HG03520 (cell line): Measurements from ENCODE around the gene GYG2.

Experiments used
- ATAC-seq: cut with Tn5 transposase; IDR thresholded peaks from one replicate; pipeline ENCODE4 v1.9.1; 2021; ENCODE audit warnings: mild to moderate bottlenecking, moderate library complexity; ENCODE audit not compliant: unreplicated experiment

The GYG2 gene

DNA sequence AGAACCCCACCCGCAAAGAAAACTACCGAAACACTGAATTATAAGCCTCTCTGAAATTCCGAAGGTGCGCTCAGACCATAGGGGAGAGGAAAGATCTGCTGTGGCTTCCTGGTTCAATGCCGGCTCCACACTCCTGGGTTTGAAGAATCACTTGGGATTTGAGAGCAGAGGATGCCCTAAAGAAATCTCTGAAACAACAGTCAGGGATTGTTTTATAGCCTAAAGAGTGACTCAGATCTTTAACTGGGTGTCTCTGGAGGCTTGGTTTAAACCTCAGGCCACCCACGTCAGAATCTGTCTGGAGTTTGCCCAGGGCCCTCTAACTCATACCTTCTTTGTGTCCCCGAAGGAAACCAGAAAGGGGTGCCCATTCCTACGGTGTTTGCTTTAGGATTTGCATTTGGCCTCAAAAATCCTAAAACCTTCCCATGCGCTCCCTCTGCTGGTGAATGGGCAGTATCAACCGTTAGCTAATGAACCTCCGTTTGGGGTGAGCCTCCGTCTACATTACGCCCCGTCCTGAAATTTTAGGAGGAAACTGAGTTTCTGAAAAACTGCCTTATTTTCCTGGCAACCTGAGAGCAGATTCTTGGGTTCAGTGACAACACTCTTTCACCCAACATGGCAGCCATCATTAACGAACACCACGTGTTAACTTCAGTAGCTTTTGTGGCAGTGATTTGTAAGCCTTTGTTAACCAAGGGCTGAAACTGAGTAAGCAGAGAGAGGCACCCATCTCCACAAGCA is 16.4 kb upstream of the GYG2 start:
- peak; percentile 57 for ATAC-seq

DNA sequence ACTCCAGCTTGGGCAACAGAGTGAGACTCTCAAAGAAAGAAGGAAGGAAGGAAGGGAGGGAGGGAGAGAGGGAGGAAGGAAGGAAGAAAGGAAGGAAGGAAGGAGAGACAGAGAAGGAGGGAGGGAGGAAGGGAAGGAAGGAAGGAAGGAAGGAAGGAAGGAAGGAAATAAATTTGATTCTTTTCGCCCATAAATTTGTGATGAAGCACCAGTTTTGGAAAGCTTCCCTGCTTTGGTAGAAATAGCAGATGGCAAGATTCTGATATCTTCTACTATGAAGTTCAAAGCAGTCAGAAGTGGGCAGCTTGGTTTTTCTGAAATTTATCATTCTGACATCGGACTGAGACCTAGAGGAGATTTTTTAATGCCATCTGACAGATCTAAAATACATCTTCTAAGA is 11.7 kb upstream of the GYG2 start:
- ATAC-seq, result no peak

DNA sequence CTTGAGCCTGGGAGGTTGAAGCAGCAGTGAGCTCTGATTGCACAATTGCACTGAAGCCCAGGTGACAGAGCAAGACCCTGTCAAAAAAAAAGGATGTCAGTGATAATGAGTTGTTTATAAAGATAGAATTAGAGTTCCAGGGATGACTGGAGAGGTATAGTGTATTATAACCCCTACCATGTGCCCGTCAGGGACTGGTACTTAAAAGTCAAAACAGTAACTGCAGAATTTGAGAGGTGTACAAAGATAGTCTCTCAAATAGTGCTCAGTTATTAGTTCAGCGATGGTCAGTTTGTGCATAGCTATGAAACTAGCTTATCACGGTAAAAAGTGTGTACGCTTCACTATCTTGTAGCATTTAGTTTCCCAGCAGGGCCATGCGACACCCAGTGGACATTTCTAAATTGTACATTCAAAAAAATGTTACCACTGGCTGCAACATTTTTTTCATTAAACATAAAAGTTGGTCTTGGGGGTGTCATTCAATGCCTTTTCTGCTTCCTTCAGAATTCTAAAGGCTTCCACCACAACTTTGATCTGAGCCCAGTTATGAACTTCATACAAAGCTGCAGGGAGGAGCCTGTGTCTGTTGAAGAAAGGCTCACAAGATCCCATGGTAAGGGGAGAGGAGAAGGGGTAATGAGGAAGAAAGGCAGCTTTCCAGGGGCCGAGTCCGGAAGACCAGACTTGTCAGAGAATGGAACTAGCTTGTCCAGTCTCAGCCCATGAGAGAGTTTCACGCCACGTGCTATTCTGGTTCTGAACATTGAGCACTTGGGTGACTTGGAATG is 9.2 kb upstream of the GYG2 start:
- ATAC-seq, result no peak

DNA sequence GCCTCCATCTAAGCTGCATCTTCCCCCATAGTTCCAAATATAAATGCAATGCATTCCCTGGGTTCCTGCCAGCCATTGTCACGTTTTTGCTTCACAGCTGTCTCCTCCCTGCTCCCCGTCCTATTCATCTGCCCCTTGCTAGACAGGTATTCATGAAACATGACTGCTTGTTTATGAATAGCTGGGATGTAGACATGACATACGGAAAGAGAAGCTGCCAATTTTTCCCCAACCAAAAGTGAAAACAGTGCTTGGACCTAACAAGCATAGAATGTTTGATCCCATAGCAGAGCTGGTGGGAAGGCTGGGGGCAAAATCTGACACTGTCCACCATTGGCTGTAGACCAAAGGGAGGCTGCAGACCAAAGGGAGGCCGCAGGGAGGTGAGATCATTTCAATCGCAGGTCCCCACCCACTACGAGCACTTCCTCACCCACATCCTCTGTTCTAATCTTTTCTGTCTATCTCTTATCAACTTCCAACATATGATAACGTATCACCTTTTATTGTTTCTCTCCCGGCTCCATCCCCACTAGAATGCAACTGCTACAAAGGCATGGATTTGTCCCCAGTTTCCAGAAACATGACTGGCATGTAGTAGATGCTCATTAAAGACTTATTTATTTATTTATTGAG is 8.5 kb upstream of the GYG2 start:
- no peak for ATAC-seq

DNA sequence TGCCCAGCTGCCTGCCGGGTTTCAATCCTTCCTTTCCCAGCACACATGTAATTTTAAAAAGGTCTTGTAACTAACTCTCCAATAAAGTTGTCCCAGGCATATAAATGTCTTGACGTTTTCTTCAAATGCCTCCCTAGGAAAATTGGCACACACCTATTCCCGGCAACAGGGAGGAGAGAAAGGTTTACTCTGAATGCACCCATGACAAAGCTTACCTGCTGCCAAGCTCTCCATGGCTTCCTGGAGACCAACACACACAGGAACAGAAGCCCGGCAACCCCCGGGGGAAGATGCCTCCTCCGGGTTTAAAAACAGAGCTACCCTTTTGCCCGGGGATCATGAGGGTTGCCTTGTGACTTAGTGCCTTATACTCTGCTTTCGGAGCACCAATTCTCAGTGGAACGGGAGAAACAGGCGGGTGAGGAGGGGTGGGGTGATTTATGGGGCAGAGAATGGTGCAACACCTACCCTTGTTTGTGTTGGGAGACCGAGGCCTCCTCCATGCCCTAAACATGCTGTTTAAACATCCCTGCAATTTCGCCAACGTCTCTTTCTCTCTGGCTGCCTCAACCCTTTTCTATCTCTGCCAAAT is 4.8 kb upstream of the GYG2 start:
- no peak for ATAC-seq

DNA sequence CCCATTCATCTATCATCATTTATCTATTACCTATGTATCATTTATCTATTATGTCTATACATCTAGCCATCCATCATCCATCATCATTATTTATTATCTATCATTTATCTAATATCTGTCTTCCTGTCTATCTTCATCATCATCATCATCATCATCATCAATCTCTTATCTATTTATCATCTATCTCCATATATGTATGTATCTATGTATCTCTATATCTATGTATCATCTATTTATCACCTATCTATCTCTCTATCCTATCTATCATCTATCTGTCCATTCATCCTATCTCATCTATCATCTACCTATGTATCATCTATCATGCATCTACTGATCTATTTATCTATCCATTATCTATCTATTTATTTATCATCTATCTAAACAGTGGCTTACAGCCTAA is 3.8 kb upstream of the GYG2 start:
- no peak for ATAC-seq

DNA sequence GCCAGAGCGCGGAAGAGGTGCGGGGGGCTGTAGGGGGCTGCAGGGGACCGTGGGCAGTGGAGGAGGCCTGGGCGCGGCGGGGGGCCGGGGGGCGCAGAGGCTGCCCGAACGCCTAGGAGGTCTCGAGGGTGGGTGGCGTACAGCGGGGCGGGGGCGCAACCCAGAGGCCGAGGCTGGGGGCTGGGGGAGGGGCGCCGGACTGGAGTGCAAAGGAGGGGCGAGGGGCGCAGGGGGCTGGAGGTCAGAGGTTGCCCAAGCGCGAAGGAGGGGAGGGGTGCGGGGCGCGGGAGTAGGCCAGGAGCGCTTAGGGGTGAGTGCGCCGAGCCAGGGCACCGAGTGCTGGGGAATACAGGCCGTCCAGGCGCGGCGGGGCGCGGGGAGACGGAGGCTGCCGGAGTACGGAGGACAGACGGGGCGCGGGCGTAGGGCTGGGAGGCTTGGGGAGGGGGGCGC is 255 bp downstream of the GYG2 start:
- ATAC-seq, result no peak

DNA sequence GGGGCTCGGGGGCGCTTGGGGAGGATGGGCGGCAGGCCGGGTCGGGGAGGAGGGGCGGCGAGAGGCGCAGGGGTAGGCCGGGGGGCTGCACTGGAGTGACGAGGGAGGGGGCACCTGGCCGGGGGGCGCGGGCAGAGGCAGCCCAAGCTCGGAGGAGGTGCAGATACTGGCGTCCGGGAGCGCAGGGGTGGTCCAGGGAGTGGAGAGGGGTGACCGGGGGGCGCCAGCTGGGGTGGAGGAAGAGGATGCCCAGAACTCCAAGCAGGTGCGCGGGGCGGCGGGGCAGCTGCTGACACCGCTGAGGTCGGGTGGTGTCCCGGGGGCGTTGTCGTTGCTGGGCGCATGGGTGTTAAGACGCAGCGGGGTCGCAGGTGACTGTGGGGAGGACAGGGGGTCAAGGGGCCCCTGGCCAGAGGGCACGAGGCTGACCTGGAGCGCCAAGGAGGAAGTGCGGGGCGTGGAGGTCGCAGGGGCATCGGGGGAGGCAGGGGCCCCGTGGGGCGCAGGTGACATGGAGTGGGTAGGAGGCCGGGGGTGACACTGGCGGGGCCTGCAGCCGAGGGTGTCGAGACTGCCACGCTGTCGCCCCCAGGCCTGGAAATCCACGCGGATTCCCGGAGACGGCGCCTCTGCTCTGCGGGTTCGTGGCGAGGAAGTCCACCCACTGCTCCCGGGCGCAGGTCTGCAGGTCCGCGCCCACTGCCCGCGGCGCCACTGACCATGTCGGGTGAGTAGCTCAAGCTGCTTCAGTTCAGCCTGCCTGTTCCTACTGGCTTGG is 928 bp downstream of the GYG2 start:
- ATAC-seq, result no peak

DNA sequence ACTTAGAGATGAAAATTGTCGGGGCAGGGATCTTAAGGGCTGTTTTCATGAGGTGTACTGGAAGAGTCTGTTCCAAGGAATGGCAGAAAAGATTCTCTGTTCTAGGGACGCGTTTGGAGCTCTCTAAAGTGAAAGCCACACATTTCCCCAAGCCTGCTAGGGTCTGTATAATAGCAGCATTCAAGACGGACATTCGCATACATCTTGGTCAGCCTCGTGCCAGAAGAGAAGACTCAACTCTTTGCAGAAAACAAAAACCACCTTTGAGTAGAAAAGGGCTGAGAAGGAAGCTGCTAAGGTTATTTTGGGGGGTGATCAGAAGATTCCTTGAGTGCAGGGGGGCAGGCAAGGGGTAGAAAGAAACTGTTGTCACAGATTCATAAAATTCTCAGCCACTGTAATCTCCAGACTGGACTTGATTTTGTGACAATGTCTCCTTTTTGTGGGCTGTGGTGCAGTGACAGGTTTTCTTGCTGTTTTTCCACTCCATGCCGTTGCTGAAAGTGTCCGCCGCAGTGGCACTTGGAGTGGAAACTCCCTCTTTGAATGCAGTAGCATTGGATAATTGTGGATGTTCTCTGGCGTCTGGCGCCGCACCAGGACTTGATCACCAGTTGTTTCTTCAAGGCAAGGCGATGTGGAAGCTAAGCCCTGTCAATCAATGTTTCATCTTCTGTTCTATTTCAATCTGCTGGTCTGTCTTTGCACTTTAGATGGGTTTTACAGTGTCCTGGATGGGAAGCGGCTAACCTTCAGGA is 2.9 kb downstream of the GYG2 start:
- no peak for ATAC-seq

DNA sequence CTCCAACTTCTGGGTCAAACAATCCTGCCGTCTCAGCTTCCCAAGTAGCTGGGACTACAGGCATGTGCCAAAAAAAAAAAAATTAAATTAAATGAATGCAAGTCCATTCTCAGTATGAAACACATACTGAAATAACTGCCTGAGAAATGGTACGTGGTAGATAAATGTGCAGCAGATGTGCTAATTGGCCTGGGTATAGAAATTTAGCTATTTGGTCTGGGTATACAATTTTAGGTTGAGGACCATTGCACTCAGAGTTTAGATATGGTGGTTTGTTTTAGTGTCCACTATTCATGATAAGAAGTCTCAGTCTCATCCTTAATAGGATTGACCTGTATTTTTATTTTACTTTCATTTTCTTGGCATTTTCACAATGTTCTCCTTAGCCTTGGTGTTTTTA is 9.2 kb downstream of the GYG2 start:
- ATAC-seq, result no peak

DNA sequence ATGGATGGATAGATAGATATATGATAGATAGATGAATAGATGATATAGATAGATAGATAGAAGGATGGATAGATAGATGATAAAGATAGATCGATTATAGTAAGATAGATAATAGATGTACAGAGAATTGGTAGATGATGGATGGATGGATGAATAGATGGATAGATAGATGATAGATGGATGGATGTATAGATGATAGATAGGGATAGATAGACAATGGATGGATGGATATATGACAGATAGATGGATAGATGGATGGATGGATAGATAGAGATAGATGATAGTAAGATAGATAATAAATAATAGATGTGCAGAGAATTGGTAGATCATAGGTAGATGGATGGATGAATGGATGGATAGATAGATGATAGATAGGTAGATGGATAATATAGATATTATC is 12.2 kb downstream of the GYG2 start:
- ATAC-seq, result no peak

DNA sequence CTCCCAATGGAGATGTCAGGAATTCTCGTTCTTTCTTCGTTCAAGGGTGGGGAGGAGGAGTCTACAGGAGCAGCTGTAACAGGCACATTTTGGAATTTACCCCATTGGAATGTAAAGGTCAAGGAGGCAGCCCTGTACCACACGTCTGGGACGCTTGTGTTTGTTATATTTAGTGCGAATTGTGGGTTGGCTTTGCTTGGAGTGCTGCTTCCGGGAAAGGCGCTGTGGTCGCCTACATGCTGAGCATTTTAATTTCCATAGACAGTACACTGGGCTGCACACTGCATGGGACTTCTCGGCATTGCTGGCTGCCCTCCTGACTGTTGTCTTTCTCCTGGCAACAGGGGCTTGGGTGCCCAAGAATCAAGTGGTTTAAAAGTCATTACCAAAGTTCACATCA is 12.8 kb downstream of the GYG2 start:
- no peak for ATAC-seq

DNA sequence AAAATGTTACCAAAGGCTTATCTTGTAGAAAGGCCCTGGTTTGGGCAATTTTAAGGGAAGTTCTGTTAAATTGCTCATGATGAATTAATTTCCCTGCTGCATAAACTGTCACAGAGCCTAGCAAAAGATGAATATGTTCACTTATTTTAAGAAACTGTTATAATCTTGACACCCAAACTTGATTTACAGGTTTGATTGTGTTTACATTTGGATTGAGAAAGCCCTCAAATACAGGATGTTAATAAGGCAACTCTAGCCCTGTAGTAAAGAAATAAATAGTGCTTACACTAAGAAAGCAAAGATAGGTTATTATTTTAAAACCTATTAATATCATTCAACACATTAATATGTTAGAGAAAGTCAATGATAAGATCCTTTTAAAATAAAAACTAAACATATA is 18.3 kb downstream of the GYG2 start:
- ATAC-seq, result no peak

DNA sequence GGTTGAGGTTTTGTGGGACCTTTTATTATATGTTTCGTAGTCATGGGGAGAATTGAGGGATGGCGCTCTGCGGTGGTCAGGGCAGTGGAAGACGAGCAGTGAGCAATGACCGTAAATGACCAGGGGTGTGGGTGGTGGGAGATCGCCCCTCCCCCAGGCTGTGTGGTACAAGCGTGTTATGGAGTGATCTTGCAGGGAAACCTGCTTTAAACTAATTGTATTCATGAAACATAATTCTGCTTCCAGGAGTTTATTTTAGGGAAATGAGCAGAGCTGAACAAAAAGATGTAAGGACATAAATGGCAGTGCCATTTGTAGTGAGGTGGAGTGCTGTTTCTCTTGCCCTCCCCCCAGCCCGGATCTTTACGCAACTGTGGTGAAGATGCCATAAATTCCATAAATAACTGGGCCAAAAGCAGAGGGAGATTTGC is 20.2 kb downstream of the GYG2 start:
- no peak for ATAC-seq

DNA sequence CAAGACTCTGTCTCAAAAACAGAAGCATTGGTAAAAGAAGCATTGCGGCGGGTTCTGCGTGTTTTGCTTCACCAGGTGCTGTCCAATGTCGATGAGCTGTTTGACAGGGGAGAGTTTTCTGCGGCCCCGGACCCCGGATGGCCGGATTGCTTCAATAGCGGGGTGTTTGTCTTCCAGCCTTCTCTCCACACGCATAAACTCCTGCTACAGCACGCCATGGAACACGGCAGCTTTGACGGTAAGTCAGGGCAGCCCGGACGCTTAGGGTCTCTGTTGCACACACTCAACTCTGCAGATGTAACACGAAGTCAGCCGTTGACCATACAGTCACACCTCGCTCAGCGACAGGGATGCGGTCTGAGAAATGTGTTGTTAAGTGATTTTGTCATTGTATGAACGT is 26.2 kb downstream of the GYG2 start:
- no peak for ATAC-seq

DNA sequence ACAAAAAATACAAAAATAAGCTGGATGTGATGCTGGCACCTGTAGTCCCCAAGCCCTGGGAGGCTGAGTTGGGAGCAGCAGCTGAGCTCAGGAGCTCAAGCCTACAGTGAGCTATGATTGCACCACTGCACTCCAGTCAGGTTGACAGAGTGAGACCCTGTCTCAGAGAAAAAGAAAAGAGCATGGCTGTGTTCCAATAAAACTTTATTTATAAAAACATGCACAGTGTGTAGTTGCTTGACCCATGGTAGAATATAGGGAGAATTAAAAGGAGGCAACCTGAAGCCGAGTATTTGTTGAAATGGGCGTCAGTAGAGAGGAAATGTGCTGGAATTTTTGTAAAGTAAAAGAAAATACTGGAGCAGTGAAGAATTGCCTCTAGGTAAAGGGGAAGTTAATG is 27.0 kb downstream of the GYG2 start:
- ATAC-seq, result no peak

DNA sequence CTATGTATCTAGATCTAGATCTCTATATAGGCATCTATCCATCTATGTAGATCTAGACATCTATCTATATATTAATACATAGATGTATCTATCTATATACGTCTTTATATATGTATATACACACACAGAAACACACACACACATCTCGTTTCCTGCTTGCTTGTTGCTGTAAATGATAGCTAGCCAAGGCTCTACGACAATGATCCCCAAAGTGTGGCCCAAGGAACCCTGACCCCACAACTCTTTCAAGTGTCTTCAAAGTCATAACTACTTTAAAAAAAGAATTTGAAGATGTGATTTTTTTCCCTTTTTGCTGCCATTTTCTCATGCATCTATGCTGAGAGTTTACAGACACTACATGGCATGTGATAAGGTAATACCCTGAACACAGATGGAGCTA is 28.8 kb downstream of the GYG2 start:
- no peak for ATAC-seq

DNA sequence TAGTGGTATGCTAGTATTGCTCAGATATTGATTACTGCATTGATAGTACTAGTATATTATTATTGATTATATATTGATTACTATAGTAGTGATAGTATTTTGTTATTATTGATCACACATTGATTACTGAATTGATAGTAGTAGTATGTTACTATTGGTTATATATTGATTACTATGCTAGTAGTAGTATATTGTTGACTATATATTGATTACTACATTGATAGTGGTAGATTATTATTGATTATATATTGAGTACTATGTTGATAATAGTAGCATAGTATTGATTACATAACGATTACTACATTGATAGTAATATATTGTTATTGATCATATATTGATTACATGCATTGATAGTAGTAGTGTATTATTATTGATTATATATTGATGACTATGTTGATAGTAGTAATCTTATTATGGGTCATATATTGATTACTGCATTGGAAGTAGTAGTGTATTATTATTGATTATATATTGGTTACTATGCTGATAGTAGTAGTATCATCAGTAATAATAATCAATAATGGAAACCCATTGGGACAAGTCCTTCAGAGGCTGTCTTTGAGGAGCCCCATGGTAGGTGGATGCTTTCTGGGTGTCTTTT is 30.6 kb downstream of the GYG2 start:
- no peak for ATAC-seq

DNA sequence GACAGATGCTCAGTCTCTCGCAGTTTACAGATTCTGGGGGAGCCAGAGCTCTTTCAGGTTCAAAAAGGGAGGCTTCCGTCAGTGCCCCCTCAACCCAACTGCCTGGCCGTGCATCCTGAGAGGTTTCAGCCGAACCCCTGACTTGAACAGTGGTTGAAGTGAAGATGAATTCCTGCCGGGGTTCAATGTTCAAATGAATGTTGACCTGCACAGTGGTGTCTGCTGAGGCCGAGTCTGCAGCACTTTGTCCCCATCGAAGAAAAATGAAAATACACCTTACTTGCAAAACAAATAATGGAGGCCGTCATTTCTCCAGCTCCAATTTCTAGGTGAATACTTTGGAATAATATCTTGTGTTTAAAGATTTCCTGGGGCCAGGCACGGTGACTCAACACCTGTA is 33.7 kb downstream of the GYG2 start:
- ATAC-seq, result no peak

DNA sequence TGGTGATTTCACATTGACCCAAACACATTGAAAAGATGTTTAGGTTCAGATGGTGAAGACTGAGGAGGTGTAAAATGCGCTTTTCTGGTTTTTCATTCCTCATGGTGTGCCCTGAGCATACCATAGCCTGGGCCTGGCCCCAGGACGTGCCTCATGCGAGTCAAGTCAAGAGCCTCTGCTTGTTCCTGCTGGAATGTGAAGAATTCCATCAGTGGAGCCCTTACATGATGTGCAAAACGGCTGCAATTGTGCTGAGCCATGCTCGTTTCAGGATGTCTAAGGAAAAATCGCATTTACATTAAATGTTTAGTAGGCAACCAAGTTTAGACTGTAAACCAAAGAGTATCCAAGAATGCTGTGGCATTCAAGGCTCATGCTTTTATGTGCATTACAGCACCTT is 34.9 kb downstream of the GYG2 start:
- ATAC-seq, result no peak
